22Rv1 (cell line): Measurements from ENCODE around the gene GMPR2.
"Not testable (repeated sequence)": the region's sequence is repeated elsewhere in the genome, so short reads cannot be mapped to it uniquely, and the experiment has no call there.

Source experiments
- ZFX ChIP-seq: fragments of 450-650 bp; IDR thresholded peaks from 2 replicates; pipeline ENCODE4 v1.6.1; 2017; ENCODE audit warnings: antibody characterized with exemption, borderline replicate concordance
- TF ChIP-seq, protein P1 (sequence below): fragments of 450-650 bp; IDR thresholded peaks from 2 replicates; pipeline ENCODE4 v1.5.1; 2017; ENCODE audit warnings: mild to moderate bottlenecking

DNA sequence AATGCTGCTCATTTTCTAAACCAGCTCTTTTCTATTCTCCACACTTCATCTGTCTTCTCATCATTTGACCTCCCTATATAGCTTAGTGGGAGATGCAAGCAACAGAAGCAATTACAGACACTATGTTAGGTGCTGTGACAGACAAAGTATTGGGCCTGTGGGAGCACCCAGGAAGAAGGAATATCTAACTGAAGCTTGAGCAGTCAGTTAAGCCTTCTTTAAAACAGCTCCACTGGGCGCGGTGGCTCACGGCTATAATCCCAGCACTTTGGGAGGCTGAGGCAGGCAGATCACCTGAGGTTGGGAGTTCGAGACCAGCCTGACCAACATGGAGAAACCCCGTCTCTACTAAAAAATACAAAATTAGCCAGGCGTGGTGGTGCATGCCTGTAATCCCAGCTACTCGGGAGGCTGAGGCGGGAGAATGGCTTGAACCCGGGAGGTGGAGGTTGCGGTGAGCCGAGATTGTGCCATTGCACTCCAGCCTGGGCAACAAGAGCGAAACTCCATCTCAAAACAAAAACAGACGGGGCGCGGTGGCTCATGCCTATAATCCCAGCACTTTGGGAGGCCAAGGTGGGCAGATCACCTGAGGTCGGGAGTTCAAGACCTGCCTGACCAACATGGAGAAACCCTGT, 29.4 kb upstream of the GMPR2 start:
- TF ChIP-seq, protein P1, sequence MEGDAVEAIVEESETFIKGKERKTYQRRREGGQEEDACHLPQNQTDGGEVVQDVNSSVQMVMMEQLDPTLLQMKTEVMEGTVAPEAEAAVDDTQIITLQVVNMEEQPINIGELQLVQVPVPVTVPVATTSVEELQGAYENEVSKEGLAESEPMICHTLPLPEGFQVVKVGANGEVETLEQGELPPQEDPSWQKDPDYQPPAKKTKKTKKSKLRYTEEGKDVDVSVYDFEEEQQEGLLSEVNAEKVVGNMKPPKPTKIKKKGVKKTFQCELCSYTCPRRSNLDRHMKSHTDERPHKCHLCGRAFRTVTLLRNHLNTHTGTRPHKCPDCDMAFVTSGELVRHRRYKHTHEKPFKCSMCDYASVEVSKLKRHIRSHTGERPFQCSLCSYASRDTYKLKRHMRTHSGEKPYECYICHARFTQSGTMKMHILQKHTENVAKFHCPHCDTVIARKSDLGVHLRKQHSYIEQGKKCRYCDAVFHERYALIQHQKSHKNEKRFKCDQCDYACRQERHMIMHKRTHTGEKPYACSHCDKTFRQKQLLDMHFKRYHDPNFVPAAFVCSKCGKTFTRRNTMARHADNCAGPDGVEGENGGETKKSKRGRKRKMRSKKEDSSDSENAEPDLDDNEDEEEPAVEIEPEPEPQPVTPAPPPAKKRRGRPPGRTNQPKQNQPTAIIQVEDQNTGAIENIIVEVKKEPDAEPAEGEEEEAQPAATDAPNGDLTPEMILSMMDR = not testable (repeated sequence)
- TF ChIP-seq ZFX = not testable (repeated sequence)
